Uterus (tissue), 2 donors: ENCODE data around the gene ADAMTS14.

ENCODE experiments used
- POLR2A ChIP-seq, 2 donors: fragments of 450-650 bp; IDR thresholded peaks; one replicate each; pipeline ENCODE4 v1.6.1; 2016; ENCODE audit warnings: antibody characterized with exemption in 2 of 2, mild to moderate bottlenecking in 1 of 2, moderate library complexity in 1 of 2
- TF ChIP-seq, protein P1 (sequence below), 4 experiments: fragments of 200-600 bp in 2 of 4; fragments of 450-650 bp in 2 of 4; sonication (generic) in 2 of 4; IDR thresholded peaks; one replicate each; pipeline ENCODE4 v1.5.1; 2016 to 2019; ENCODE audit warnings: antibody characterized with exemption in 4 of 4, mild to moderate bottlenecking in 2 of 4, moderate library complexity in 1 of 4

GRCh38 chr10:70699659-70700174 lies 27.4 kb downstream of the ADAMTS14 start:
- TF ChIP-seq, protein P1, sequence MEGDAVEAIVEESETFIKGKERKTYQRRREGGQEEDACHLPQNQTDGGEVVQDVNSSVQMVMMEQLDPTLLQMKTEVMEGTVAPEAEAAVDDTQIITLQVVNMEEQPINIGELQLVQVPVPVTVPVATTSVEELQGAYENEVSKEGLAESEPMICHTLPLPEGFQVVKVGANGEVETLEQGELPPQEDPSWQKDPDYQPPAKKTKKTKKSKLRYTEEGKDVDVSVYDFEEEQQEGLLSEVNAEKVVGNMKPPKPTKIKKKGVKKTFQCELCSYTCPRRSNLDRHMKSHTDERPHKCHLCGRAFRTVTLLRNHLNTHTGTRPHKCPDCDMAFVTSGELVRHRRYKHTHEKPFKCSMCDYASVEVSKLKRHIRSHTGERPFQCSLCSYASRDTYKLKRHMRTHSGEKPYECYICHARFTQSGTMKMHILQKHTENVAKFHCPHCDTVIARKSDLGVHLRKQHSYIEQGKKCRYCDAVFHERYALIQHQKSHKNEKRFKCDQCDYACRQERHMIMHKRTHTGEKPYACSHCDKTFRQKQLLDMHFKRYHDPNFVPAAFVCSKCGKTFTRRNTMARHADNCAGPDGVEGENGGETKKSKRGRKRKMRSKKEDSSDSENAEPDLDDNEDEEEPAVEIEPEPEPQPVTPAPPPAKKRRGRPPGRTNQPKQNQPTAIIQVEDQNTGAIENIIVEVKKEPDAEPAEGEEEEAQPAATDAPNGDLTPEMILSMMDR (IDR thresholded peaks at IDR 0.05) = no peak
- TF ChIP-seq POLR2A (IDR thresholded peaks at IDR 0.05) = no peak
